ENCODE data around the gene SLC35F3. TPM values are rescaled to one million over a fixed set of nuclear protein-coding genes. Genes with fewer than 3 reads are reported as not detected.
"Not testable (repeated sequence)": the region's sequence is repeated elsewhere in the genome, so short reads cannot be mapped to it uniquely, and the experiment has no call there.

The SLC35F3 gene
- total and polyA plus RNA-seq, 9 of the 15 experiments (the other 6 are each of a cell fraction or from before 2014, with no cell fraction given) = 0.04 to 0.07 (median 0.04) TPM; not detected in 6

GRCh38 chr1:234246638-234247116 lies 342.2 kb downstream of the SLC35F3 start:
- Histone ChIP-seq H3K27me3 (ENCODE audit: control insufficient read depth in 2 of 2, insufficient read depth in 2 of 2, low read length in 2 of 2) (peaks cover 0 to 12% of the 10 kb centered on the region in 2 experiments; a peak in 3 of 5 replicates), H3K9me1 (ENCODE audit: control insufficient read depth, insufficient read depth, low read length) (no peaks in the 10 kb centered on the region), H3K79me2 (ENCODE audit: control insufficient read depth, insufficient read depth, low read length) (no peaks in the 10 kb centered on the region), H3K36me3 (ENCODE audit: control insufficient read depth, insufficient read depth, low read length) (no peaks in the 10 kb centered on the region), H3K9me3 (replicated peaks; ENCODE audit: control insufficient read depth, insufficient read depth, low read depth, low read length) (no peaks in the 10 kb centered on the region), H3K4me3 (no peak overlapping the region), H3K9ac (ENCODE audit: insufficient read depth in 1 of 2, low read depth in 2 of 2, low read length in 2 of 2) (no peak overlapping the region), H3K4me1 (replicated peaks in 1 of 2; ENCODE audit: control insufficient read depth in 2 of 2, insufficient read depth in 2 of 2, low read length in 2 of 2) (no peaks in the 10 kb centered on the region), H3K4me2 (ENCODE audit: insufficient read depth, low read length) (no peak overlapping the region), H4K20me1 (replicated peaks; ENCODE audit: control insufficient read depth, insufficient read depth, low read length) (no peaks in the 10 kb centered on the region), H3K27ac (ENCODE audit: extremely low read depth, low read depth, low read length) (no peak overlapping the region), H2AFZ (ENCODE audit: low read depth, low read length) (no peak overlapping the region)
- TF ChIP-seq NCOA6 (IDR thresholded peaks at IDR 0.05) (no peak), RNF2 (IDR thresholded peaks at IDR 0.05) (no peak), MAFF (IDR thresholded peaks at IDR 0.05; ENCODE audit: low read length) (no peak), HEY1 (CRISPR knock-in tag; IDR thresholded peaks at IDR 0.05; ENCODE audit: borderline replicate concordance) (no peak), THAP7 (CRISPR knock-in tag; IDR thresholded peaks at IDR 0.05) (no peak), NFIC (IDR thresholded peaks at IDR 0.05) (no peak), STAT5A (IDR thresholded peaks at IDR 0.05; ENCODE audit: borderline replicate concordance, low read length) (no peak)
- ATAC-seq (no peak), DNase-seq (ENCODE audit: extremely low read depth in 1 of 4, low spot score in 3 of 4) (no peak), FAIRE-seq (no peak)
- CTCF ChIA-PET (ENCODE audit: low intra/inter-chr PET ratio) = interaction anchor here (0.6 kb wide), 1 partner anchor 63 kb away, joined by 6 read pairs; no protein-coding TSS in a partner anchor
- POLR2A ChIA-PET = no interaction called here
- intact Hi-C loops (cut with micrococcal nuclease) (no loop called here), in situ Hi-C loops (cut with MboI) (no loop called here)
- BruUV-seq (replicated peaks) = no TSS peak
- 0% methylated on average over 5 of the region's 5 CpGs for WGBS (ENCODE audit: insufficient coverage, low coverage, missing lambda C conversion rate)

GRCh38 chr1:234247746-234248145 lies 343.3 kb downstream of the SLC35F3 start:
- in situ Hi-C loops (cut with MboI); H3K36me3 ChIP-seq (ENCODE audit: control insufficient read depth, insufficient read depth, low read length); H4K20me1 ChIP-seq (replicated peaks; ENCODE audit: control insufficient read depth, insufficient read depth, low read length); H2AFZ ChIP-seq (ENCODE audit: low read depth, low read length); H3K27me3 ChIP-seq (ENCODE audit: control insufficient read depth in 2 of 2, insufficient read depth in 2 of 2, low read length in 2 of 2); POLR2A ChIA-PET; H3K4me2 ChIP-seq (ENCODE audit: insufficient read depth, low read length); DNase-seq (ENCODE audit: extremely low read depth in 1 of 4, low spot score in 3 of 4); H3K27ac ChIP-seq (ENCODE audit: extremely low read depth, low read depth, low read length); FAIRE-seq; H3K4me1 ChIP-seq (replicated peaks in 1 of 2; ENCODE audit: control insufficient read depth in 2 of 2, insufficient read depth in 2 of 2, low read length in 2 of 2); H3K9me3 ChIP-seq (replicated peaks; ENCODE audit: control insufficient read depth, insufficient read depth, low read depth, low read length); intact Hi-C loops (cut with micrococcal nuclease); ATAC-seq; CTCF ChIA-PET (ENCODE audit: low intra/inter-chr PET ratio); BruUV-seq (replicated peaks); H3K9ac ChIP-seq (ENCODE audit: insufficient read depth in 1 of 2, low read depth in 2 of 2, low read length in 2 of 2); H3K9me1 ChIP-seq (ENCODE audit: control insufficient read depth, insufficient read depth, low read length); H3K79me2 ChIP-seq (ENCODE audit: control insufficient read depth, insufficient read depth, low read length); H3K4me3 ChIP-seq: not testable (repeated sequence)
- 2% methylated on average over 3 of the region's 4 CpGs for WGBS (ENCODE audit: insufficient coverage, low coverage, missing lambda C conversion rate)

Measured in K562 (cell line).